Measurements from ENCODE around the gene LYG2. TPM values are rescaled to one million over a fixed set of nuclear protein-coding genes. Genes with fewer than 3 reads are reported as not detected.

LYG2 gene
- total RNA-seq, 1 experiment from 2014 or later = not detected

DNA sequence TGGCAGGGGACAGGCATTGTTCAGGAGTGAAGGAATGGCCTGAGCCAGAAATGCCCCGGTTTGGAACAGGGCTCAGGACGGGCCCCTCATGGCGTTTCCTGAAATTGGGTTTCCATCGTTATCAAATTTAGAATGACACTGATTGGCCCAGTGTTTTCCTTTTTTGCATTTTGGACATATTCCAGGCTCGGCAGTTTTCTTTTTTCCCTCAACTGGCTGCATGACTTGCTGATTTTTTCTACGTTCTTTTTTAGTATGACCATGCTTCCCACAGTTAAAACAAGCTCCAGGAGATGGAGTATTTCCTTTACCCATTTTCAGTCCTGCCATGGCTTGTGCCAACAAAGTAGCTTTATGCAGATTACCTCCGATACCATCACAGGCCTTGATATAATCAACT is 20.4 kb upstream of the LYG2 start:
- ChIA-PET CTCF (no interaction called here), POLR2A (ENCODE audit: low non-redundant PET) (no interaction called here)
- Histone ChIP-seq H3K27me3 (replicated peaks; ENCODE audit: insufficient read depth, low read depth, low read length, poor library complexity) (no peaks in the 10 kb centered on the region), H3K27ac (ENCODE audit: low read depth, low read length, poor library complexity, severe bottlenecking) (no peak overlapping the region), H3K36me3 (ENCODE audit: insufficient read depth, low read length, poor library complexity, severe bottlenecking) (no peaks in the 10 kb centered on the region), H3K9me3 (ENCODE audit: low read depth, low read length, poor library complexity, severe bottlenecking) (peaks cover 2% of the 10 kb centered on the region), H3K4me1 (ENCODE audit: insufficient read depth, low read length, poor library complexity, severe bottlenecking) (no peaks in the 10 kb centered on the region), H3K4me3 (ENCODE audit: low read depth, low read length, poor library complexity, severe bottlenecking) (no peak overlapping the region)
- no TSS peak for BruUV-seq (replicated peaks)
- intact Hi-C loops (cut with micrococcal nuclease; ENCODE audit: unreplicated experiment) = no loop called here
- DNase-seq (ENCODE audit: low spot score) = no peak
- TF ChIP-seq EZH2 (IDR thresholded peaks at IDR 0.05; ENCODE audit: borderline replicate concordance, low read depth, low read length, poor library complexity, severe bottlenecking) = no peak
- TF ChIP-seq, protein P1, sequence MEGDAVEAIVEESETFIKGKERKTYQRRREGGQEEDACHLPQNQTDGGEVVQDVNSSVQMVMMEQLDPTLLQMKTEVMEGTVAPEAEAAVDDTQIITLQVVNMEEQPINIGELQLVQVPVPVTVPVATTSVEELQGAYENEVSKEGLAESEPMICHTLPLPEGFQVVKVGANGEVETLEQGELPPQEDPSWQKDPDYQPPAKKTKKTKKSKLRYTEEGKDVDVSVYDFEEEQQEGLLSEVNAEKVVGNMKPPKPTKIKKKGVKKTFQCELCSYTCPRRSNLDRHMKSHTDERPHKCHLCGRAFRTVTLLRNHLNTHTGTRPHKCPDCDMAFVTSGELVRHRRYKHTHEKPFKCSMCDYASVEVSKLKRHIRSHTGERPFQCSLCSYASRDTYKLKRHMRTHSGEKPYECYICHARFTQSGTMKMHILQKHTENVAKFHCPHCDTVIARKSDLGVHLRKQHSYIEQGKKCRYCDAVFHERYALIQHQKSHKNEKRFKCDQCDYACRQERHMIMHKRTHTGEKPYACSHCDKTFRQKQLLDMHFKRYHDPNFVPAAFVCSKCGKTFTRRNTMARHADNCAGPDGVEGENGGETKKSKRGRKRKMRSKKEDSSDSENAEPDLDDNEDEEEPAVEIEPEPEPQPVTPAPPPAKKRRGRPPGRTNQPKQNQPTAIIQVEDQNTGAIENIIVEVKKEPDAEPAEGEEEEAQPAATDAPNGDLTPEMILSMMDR (conservative IDR thresholded peaks at IDR 0.05; ENCODE audit: low read depth, low read length) = no peak

DNA sequence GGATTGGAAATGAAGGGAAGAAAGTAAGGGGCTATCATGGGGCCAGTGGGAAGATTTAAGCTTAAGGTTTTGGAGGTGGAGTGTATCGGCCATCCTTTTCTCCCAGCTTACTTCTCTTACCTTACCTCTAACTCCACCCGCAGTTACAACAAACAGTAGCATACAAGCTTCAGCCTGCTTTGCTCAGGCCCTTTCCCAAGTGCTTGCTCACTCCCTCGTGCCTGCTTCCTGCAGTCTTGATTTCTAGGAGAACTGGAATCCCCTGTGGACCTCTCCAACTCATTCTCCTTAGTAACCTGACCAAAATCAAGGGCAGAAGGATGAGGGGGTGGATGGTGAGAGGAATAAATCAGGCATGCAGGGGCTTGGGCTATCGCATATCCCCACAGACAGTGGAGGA is 5.8 kb upstream of the LYG2 start:
- Histone ChIP-seq H3K4me3 (ENCODE audit: low read depth, low read length, poor library complexity, severe bottlenecking) (no peak overlapping the region), H3K4me1 (ENCODE audit: insufficient read depth, low read length, poor library complexity, severe bottlenecking) (no peaks in the 10 kb centered on the region), H3K27ac (ENCODE audit: low read depth, low read length, poor library complexity, severe bottlenecking) (no peak overlapping the region), H3K27me3 (replicated peaks; ENCODE audit: insufficient read depth, low read depth, low read length, poor library complexity) (no peaks in the 10 kb centered on the region), H3K36me3 (ENCODE audit: insufficient read depth, low read length, poor library complexity, severe bottlenecking) (no peaks in the 10 kb centered on the region), H3K9me3 (ENCODE audit: low read depth, low read length, poor library complexity, severe bottlenecking) (no peaks in the 10 kb centered on the region)
- no TSS peak for BruUV-seq (replicated peaks)
- DNase-seq (ENCODE audit: low spot score) = no peak
- TF ChIP-seq EZH2 (IDR thresholded peaks at IDR 0.05; ENCODE audit: borderline replicate concordance, low read depth, low read length, poor library complexity, severe bottlenecking) = no peak
- TF ChIP-seq, protein P1 (conservative IDR thresholded peaks at IDR 0.05; ENCODE audit: low read depth, low read length) = no peak
- ChIA-PET CTCF (no interaction called here), POLR2A (ENCODE audit: low non-redundant PET) (no interaction called here)
- intact Hi-C loops (cut with micrococcal nuclease; ENCODE audit: unreplicated experiment) = no loop called here

DNA sequence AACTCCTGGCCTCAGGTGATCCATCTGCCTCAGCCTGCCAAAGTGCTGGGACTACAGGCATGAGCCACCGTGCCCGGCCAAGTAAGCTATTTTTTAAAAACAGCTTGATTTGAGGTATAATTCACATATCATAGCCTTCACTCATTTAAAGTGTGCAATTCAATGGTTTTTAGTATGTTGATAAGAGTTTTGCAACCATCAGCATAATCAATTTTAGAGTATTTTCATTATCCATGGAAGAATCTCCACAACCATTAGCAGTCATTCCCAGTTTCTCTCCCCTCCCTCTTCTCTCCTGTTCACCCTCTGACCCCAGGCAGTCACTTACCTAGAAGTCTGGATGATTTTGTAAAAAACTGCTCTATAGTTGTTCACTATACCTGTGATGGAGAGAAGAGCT is 4.7 kb upstream of the LYG2 start:
- H3K9me3 ChIP-seq (ENCODE audit: low read depth, low read length, poor library complexity, severe bottlenecking) = no peaks in the 10 kb centered on the region
- no peak overlapping the region for H3K4me3 ChIP-seq (ENCODE audit: low read depth, low read length, poor library complexity, severe bottlenecking)
- no peak for TF ChIP-seq EZH2 (IDR thresholded peaks at IDR 0.05; ENCODE audit: borderline replicate concordance, low read depth, low read length, poor library complexity, severe bottlenecking)
- TF ChIP-seq, protein P1 (conservative IDR thresholded peaks at IDR 0.05; ENCODE audit: low read depth, low read length) = no peak
- no peaks in the 10 kb centered on the region for H3K27me3 ChIP-seq (replicated peaks; ENCODE audit: insufficient read depth, low read depth, low read length, poor library complexity)
- ChIA-PET CTCF (no interaction called here), POLR2A (ENCODE audit: low non-redundant PET) (no interaction called here)
- no peaks in the 10 kb centered on the region for H3K36me3 ChIP-seq (ENCODE audit: insufficient read depth, low read length, poor library complexity, severe bottlenecking)
- H3K4me1 ChIP-seq (ENCODE audit: insufficient read depth, low read length, poor library complexity, severe bottlenecking) = no peaks in the 10 kb centered on the region
- intact Hi-C loops (cut with micrococcal nuclease; ENCODE audit: unreplicated experiment) = no loop called here
- no peak overlapping the region for H3K27ac ChIP-seq (ENCODE audit: low read depth, low read length, poor library complexity, severe bottlenecking)
- DNase-seq (ENCODE audit: low spot score) = no peak
- no TSS peak for BruUV-seq (replicated peaks)
